RWPE1 (cell line): ENCODE data around the gene KIRREL3.

Source experiments
- CTCF ChIA-PET: fragments of 350-600 bp; sonication (Branson Sonifier 250); formaldehyde crosslinking; extraction: SDS; loops from one replicate; lab custom pipeline; 2021; lab: Yijun Ruan, JAX
- POLR2A ChIA-PET: fragments of 400-600 bp; formaldehyde crosslinking; extraction: SDS; loops from one replicate; lab custom pipeline; 2020; ENCODE audit warnings: antibody characterized with exemption; ENCODE audit not compliant: low non-redundant PET; lab: Yijun Ruan, JAX
- DNase-seq: peaks from one replicate; pipeline ENCODE4 v3.0.0; 2012; ENCODE audit warnings: low spot score
- H3K27ac ChIP-seq: fragments of 450-650 bp; 2 replicates; pipeline ENCODE4 v1.5.1; 2017
- TF ChIP-seq, protein P1 (sequence below): fragments of 450-650 bp; conservative IDR thresholded peaks from 2 replicates; pipeline ENCODE4 v1.5.1; 2017; ENCODE audit warnings: low read depth, mild to moderate bottlenecking

KIRREL3 gene

DNA sequence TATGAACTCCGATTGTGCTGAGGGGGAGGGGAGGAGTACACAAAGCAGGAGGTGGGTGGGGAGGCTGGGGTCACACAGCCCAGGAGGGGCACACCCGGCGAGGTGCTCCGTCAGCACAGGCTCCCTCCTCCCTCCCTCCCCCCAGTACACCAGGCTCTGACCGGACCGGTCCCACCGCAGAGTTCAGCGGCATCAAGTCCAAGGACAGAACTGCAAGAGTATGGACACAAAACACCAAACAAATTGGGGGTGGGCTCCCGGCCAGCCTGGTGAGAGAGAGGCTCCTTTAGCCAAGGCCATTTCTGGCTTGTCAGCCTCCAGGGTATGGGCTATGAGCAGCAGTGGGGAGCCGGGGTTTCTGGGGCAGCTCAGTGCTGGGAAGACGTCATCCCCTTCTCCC lies 576.8 kb downstream of the KIRREL3 start:
- POLR2A ChIA-PET: no interaction called here
- H3K27ac ChIP-seq: no peak overlapping the region
- CTCF ChIA-PET: interaction anchor here (2.4 kb wide), 1 partner anchor 113 kb away, joined by 7 read pairs; no protein-coding TSS in a partner anchor
- TF ChIP-seq, protein P1, sequence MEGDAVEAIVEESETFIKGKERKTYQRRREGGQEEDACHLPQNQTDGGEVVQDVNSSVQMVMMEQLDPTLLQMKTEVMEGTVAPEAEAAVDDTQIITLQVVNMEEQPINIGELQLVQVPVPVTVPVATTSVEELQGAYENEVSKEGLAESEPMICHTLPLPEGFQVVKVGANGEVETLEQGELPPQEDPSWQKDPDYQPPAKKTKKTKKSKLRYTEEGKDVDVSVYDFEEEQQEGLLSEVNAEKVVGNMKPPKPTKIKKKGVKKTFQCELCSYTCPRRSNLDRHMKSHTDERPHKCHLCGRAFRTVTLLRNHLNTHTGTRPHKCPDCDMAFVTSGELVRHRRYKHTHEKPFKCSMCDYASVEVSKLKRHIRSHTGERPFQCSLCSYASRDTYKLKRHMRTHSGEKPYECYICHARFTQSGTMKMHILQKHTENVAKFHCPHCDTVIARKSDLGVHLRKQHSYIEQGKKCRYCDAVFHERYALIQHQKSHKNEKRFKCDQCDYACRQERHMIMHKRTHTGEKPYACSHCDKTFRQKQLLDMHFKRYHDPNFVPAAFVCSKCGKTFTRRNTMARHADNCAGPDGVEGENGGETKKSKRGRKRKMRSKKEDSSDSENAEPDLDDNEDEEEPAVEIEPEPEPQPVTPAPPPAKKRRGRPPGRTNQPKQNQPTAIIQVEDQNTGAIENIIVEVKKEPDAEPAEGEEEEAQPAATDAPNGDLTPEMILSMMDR: no peak
- DNase-seq: no peak

DNA sequence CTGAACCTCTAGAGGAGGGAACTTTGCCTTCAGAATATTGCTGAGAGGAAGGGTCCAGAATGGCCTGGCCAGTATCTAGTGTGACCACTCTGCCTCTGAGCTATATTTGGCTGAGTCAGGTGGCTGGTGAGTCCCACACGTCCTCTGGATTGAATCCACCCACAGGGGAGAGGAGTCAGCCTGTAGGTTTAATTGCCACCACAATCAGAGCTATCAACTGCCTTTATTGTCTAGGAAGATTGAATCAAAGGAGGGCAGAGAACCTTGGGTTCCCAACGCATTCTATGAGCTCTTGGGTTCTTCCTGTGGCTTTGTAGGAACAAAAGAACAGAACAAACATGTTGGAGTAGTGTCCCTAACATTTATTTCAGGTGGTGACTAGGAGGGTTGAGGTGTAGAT lies 577.4 kb downstream of the KIRREL3 start:
- ChIA-PET POLR2A (no interaction called here), CTCF (interaction anchor here (0.6 kb wide), 1 partner anchor 18 kb away, joined by 3 read pairs; no protein-coding TSS in a partner anchor)
- TF ChIP-seq, protein P1: no peak
- H3K27ac ChIP-seq: no peak overlapping the region
- DNase-seq: no peak

DNA sequence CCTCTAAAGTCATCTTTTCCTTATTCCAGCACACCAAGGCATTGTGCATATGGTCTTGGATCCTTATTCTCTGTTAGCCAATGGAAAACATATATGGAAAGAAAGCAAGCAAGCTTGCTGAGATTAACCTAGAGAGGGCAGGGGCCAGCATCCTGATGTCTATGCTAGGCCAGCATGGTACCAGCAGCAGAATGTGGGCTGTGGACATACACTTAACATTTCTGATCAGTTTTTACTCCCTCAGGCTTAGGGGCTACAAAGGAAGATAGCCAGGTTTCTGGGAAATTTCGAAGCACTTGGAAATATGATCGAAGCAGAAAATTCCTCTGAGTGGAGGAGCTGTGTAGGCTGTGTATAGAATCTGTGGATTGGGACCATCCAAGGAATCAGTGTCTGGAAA lies 578.1 kb downstream of the KIRREL3 start:
- H3K27ac ChIP-seq: no peak overlapping the region
- CTCF ChIA-PET: interaction anchor here (0.6 kb wide), 1 partner anchor 18 kb away, joined by 3 read pairs; no protein-coding TSS in a partner anchor
- TF ChIP-seq, protein P1: no peak
- DNase-seq: no peak
- POLR2A ChIA-PET: no interaction called here

DNA sequence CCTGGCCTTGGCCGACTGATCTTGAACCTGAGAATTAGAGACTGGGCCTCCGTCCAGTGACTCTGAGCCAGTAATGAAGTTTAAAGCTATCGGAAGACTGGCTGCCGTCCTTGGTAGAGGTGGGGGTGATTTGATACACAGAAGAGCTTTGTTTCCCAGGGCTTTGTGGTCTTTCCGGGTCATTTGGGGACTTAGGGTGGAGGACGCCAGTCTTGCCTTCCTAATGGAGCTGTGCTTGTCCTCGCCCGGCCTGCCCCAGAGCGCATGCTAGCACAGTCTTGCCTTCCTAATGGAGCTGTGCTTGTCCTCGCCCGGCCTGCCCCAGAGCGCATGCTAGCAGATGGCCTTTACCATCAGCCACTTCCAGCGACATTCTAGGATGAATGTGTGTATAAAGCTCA lies 579.3 kb downstream of the KIRREL3 start:
- ChIA-PET POLR2A (no interaction called here), CTCF (no interaction called here)
- TF ChIP-seq, protein P1: no peak
- DNase-seq: no peak
- no peak overlapping the region for H3K27ac ChIP-seq

DNA sequence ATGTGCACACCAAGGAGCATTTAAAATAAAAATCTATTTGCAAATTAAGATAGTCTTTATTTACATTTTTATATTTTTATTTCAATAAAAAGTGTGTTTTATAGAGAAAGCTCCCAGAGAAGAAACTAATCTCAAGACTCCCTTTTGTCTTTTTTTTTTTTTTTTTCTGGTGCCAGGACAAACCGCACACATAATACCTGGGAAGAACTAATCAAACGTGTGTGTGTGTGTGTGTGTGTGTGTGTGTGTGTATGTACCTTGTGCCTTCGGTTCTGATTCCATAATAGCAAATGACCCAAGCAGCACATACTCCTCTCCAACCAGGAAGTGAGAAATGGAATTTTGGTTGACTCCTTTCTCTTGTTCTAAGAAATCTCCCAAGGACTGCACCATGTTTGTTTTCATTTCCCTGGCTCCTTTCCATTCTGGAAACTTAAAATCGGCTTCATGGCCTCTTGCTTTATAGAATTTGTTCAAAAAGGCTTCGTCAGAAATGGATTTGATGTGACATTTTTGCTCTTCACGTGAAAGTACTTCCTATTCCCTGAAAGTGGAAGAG lies 579.8 kb downstream of the KIRREL3 start:
- DNase-seq: no peak
- TF ChIP-seq, protein P1: no peak
- ChIA-PET CTCF (interaction anchor here (0.6 kb wide), 1 partner anchor 479 kb away, joined by 3 read pairs; no protein-coding TSS in a partner anchor), POLR2A (interaction anchor here (0.6 kb wide), 1 partner anchor 72 kb away, joined by 3 read pairs; no protein-coding TSS in a partner anchor)
- no peak overlapping the region for H3K27ac ChIP-seq

DNA sequence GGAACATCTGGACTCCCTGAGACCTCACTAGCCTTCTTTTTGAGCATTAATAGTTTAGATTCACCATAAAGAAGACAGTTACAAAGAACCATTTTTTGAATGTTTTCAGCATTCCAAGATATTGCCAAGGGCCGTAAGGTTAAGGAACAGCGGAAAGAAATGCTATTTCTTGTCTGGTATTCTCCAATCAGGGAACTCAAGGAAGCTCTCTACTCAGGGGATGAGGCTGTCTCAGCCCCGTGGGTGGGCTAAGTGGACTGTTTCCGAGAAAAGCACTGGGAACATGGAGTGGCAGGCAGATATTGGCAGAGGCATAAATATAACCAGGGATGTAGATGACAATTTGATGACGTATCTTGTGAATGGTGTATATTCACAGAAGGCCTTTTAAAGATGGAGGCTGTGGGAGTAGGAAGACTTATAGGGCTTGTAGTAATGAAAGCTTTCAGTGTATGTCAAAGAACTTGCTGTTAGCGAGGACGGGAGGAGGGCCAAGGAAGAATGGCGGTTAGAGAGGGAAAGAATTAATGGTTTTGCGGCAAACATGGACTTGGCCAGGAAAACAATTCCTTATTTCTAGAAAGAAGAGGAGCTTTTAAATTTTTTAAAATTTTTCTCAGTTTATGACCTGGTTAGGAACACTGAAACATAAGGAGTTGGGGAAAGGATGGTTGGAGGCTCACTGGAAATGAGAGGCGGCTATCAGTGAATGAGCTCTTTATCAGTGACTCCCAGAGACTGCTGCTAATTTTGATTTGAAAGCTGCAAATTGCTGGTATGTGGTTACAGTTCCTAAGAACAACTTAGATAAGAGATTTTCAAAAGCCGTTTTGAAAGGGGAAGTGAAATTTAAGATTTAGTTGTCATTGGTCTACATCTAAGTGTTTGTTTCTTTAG lies 580.5 kb downstream of the KIRREL3 start:
- DNase-seq: no peak
- H3K27ac ChIP-seq: no peak overlapping the region
- CTCF ChIA-PET: interaction anchor here (0.6 kb wide), 1 partner anchor 478 kb away, joined by 3 read pairs; no protein-coding TSS in a partner anchor
- POLR2A ChIA-PET: interaction anchor here (0.6 kb wide), 1 partner anchor 72 kb away, joined by 3 read pairs; no protein-coding TSS in a partner anchor
- TF ChIP-seq, protein P1: no peak
